Activated gamma-delta T cell treated with Interleukin-2 at 50 U/mL for 16 hours (primary cell): ENCODE results near the gene DNAI7.

Experiments used
- DNase-seq: peaks from one replicate; pipeline ENCODE4 v3.0.0-alpha.2; 2020

DNAI7 gene

DNA sequence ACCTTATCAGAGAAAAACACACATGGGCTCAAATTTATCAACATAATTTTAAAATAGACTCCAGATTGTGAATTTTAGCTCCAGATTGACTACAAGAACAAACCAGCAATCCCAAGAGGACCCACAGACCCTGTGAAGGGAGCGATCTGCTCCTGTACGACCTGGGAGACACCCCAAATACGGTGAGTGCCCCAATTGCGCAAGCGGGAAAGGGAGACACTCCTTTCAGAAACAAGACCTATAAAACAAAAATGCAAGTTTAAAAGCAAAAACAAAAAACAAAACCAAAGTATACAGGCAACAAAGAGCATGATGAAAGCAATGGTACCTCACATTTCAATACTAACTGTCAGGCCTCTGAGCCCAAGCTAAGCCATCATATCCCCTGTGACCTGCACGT lies 32.1 kb downstream of the DNAI7 start:
- DNase-seq = no peak

DNA sequence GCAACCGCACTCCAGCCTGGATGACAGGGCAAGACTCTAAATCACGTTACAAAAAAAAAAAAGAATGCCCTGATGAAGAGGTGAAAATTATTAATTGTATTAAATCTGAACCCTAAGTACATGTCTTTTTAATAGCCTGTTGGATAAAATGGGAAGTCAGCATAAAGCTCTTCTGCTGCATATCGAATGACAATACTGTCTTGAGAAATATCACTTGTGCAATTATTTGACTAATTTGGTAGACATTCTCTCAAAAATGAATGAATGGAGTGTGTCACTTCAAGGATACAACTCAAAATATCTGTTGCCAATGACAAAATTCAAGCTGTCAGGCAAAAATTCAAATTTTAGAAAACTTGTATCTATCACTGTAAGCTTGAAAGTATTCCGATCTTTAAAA lies 38.9 kb downstream of the DNAI7 start:
- DNase-seq = no peak

DNA sequence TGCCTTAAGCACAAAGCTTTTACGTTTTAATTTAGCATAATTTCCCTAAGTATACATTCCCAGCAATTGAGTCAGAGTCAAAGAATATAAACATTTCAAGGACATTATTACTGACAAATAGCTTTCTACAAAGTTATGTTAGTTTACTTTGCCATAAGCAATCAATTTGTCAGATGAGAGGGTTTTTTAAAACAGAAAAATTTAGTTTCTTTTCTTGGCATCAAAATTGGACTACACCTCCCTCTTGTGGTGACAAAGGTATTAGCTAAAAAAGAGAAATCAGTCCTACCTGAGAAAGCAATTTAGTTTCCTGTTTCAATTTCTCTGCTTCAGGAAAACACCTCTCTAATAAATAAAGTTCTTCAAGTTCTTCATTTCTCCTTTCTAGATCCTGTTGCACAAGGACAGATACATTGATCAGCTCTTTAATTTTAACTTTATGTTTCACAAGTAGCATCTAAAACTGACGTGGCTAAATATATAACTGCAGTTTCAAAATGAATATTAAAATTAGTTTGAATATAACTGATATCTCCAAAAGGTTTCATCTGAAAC lies 39.9 kb downstream of the DNAI7 start:
- DNase-seq = no peak

DNA sequence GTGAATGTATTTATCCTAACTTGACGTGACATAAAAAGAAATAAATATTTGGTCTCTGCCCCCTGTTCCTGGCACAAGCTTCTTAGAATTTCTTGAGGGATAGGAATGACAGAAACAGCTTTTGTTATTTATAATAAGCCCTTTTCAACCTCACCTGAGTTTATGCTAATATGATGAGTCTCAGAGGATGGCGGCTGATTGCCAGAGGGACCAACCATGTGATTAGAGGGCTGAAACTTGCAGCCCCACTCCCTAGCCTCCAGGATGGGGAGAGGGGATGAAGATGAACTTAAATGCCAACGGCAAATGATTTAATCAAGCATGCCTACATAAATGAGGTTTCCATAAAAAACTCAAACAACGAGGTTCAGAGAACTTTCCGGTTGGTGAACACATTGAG lies 42.9 kb downstream of the DNAI7 start:
- DNase-seq = no peak

DNA sequence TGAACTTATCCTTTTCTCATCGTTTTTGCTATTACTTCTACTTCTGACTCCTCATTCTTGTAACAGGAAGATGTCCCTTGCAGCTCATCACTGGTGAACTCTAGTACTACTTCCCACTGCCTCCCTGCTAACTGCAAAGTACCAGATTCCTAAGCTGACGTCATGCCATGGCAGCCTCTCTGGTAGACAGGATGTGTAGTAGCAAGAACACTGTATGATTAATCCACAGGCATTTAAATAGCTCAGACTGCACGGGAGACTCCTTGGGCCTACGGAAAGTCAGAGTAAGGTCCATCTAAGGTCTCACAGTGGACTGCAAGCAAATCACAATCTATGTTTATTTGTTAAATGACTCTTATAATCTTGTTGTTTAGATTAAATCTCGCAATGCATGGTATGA lies 43.5 kb downstream of the DNAI7 start:
- no peak for DNase-seq

DNA sequence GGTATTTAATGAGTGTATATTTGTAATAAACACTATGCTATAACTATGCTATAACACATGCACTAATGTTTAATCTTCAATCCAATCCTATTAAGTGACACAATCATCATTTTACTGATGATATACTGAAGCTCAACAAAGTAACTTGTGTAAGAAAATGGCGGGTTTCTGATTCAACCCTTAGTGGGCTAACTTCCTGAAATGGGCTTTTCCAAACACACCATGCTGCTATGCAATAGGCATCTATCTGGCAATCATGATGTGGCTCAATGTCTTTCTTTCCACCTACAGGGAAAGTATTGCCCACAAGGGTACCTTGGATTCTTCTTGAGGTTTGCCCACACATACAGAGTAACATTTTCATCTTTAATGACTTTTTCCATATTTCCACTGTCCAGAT lies 48.3 kb downstream of the DNAI7 start:
- no peak for DNase-seq

DNA sequence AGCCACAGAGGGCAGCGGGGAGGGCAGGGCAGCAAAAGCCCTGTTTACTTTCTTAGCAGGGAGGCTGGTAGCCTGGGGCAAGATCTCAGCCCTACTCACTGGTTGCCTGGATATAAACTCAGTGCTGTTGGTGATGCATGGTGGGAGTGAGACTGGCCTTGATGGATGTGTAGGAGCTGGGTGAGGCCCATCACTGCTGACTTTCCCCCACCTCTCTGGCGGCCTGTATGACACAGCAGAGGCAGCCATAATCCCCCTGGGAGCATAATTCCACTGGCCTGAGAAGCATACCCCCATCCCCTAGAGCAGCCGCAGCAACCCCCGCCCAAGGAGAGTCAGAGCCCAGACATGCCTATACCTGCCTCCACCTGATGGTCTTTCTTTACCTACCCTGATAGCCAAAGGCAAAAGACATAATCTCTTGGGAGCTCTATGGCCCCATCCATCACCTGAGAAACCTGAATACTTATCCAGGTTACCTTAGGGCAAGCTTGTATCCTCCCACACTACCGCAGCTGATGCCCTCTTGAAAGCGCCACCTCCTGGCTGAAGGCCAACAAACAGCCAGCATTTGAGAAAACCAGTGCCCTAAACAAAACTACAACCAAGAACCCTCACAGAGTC lies 59.3 kb downstream of the DNAI7 start:
- no peak for DNase-seq

DNA sequence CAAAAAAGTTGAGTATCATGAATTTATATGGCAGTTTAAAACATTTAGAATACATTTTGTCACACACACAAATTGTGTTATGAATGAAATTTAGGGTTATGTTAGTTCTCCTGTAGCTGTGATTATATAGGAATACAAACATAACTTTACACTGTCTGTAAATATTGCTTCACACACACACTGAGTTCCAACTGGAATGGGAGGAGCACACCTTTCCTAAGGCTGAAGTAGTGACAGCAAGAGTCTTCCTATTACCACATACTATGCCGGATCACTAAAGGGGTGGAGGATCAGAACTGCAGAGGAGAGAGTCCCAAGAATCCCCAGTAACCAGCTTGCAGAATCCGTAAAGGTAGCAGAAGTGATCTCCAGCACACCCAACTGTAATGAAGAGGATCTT lies 63.7 kb downstream of the DNAI7 start:
- no peak for DNase-seq

DNA sequence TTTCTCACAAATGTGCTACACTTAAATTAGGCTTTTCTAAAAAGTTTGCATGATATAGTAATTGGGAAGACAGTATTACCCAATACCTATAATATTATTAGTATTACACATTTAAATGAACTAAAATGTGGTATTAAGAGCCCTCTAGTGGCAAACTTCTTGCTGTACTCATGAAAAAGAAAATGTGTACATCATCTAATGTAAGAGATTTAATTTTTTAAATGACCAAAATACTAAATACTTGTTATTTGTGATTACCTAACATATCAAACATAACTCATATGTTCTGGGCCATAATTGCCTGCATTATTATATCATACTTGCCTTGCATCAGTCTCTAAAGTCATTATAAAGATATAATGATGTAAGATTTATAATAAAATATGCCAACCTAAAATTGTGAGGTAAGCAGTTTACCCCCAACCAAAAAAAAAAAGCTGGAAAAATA lies 64.2 kb downstream of the DNAI7 start:
- no peak for DNase-seq

DNA sequence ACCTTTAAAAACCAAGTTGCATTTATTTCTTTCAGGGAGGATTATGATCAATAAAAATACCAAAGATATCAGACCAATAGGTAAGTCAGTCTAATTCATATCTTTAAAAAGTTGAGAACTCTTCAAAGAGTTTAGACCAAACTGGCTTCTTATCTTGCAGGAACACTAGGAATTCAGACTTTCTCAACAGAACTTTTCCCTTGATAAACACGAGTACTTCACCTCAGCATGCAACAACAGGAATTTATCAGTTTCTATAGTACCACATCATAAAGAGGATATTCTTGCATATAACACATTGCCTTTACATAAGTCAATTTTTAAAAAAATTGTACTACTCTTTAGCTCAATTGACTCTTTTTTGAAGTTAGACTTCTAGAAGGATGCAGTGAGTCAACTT lies 68.2 kb downstream of the DNAI7 start:
- no peak for DNase-seq

DNA sequence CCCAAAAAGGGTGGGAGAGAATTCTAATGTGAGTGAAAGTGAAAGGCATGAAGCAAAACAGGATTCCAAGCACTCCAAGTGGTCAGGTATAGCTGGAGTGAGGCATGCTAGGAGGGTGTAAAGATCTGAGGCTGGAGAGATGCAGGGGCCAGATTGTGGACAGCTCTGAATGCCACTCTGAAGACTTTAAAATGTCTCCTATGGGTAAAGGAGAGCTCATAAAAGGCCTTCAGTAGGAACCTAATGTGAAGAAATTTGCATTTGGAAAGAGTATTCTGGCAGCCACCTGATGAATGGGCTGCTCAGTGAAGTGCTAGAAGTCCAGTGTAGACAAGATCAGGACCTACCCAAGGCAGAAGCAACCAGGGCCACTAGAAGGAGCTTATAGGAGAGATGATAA lies 68.9 kb downstream of the DNAI7 start:
- DNase-seq = no peak

DNA sequence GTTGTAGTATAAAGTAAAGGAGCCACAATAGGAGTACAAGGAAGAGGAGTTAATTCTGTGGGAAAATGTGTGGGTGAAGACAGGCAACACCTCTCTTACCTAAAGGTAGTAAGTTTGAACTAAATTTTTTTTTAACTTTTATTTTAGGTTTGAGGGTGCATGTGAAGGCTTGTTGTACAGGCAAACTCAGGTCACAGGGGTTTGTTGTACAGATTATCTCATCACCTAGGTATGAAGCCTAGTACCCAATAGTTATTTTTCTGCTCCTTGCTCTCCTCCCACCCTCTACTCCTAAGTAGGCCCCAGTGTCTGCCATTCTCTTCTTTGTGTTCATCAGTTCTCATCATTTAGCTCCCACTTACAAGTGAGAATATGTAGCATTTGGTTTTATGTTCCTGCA lies 70.5 kb downstream of the DNAI7 start:
- DNase-seq = no peak

DNA sequence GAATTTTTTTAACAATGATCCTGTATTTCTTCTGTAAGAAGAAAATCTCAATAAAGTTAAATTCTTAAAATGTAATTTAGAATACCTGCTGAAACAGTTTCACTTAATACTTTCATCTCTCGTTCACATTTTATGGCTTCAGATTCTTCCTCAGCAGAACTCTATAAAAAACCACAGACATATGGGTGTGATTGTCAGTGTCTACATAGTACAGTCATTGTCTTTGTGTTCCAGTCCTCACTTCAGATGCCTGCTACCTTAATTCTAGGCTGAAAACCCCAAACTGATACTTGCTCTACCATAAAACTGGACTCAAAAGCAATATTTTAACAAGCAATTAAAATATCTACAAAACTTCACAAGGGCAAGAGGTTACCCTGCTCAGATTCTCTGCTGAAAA lies 71.8 kb downstream of the DNAI7 start:
- DNase-seq = no peak

DNA sequence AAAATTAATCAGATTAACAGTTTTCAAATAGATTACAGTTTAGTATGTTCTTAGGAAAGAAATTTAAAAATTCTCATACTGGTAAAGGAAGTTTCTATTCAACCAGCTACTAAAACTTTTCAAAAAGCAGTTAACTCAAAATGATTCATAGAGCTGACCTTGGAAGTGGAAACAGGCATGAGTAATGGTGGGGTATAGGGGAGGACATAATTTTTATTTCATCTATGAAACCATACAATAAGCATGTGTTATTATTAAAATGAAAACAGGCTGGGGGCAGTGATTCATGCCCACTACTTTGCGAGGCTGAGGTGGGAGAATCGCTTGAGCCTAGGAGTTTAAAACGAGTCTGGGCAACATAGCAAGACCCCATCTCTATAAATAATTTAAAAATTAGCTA lies 73.0 kb downstream of the DNAI7 start:
- no peak for DNase-seq

DNA sequence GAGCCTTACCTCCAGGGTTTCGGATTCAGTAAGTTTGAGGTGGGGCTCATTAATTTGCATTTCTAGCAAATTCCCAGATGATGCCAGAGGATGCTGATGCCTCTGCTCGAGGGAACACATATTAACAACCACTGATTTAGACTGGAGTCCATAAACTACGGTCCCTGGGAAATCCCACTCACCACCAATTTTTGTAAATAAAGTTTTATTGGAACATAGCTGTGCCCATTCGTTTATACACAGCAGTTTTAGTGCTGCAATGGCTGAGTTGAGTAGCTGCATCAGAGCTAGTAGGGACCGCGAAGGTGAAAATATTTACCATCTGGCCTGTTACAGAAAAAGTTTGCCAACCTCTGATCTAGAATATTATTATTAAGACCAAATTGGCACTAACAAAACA lies 73.8 kb downstream of the DNAI7 start:
- DNase-seq = no peak

DNA sequence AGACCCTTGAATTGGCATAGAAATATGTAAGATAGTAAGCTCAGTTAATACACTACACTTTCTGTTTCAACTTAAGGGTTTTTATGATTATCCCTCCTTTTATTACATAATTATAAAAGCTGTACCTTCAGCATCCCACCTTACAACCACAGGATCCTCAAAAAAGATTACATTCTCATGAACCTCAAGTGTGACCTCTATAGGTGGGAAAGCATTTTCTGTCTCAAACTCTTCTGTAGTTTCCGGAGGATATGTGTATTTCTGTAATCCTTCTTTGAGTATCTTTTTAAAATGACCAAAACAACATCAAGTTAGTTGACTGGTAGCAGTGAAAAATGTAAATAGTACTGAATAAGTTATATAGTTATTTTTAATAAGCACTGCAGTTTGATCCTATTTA lies 75.9 kb downstream of the DNAI7 start:
- DNase-seq = no peak

DNA sequence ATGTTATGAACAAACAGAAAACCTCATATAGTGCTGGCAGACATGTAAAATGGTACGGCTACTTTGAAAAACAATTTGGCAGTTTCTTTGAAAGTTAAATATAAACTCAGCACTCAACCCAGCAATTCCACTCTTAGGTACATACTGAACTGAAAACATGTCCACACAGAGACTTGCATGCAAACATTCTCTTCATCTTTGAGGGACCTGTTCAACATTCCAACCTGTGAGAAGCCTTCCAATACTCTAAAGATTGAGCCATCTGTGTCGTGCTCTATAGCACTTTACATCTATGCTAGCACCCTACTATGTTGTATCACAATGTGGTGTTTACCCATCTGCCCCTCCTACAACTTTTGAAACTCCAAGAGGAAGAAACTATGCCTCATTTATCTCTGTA lies 79.3 kb downstream of the DNAI7 start:
- no peak for DNase-seq

DNA sequence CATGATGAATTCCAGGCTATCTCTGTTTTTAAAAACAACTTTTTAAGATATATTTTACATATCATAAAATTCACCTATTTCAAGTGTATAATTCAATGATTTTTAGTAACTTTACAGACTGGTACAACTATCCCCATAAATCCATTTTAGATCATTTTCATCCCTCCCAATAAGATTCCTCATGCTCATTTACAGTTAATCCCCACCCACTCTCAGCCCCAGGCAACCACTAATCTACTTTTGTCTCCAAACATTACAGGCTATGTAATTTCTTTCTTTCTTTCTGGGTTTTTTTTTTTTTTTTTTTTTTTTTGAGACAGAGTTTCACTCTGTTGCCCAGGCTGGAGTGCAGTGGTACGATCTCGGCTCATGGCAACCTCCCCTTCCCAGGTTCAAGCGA lies 81.3 kb downstream of the DNAI7 start:
- no peak for DNase-seq

DNA sequence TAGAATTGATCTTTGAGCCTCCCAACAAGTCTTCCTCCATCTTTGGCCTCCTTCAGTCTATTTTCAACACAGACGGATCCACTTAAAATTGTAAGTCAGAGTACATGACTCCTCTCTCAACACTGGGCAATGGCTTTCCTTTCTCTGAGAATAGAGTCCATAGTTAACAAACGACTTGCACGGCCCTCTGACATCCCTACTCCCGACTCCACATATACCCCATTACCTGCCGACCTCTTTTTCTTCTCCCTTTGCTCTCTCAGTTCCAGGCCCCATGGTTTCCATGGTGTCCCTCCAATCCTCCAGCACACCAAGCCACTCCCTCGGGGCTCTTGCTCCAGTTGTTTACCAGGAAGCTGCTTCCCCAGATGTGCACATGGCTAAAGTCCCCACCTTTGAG lies 84.7 kb downstream of the DNAI7 start:
- no peak for DNase-seq

DNA sequence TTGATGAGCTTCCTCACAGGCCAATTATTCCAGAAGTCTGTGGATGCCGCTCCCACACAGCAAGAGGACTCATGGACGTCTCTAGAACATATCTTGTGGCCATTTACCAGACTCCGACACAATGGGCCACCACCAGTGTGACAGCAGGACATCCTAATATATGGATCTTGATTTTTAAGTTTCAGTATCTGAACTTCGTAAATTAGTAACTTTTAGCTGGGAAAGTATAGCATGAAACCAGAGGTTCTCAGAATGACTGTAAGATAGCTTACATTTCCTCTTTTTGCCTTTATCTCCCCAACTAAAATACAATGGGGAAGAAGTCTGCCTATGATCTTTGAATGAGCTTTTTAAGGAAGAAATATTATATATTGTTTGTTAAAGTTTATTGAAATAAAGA lies 87.0 kb downstream of the DNAI7 start:
- no peak for DNase-seq

DNA sequence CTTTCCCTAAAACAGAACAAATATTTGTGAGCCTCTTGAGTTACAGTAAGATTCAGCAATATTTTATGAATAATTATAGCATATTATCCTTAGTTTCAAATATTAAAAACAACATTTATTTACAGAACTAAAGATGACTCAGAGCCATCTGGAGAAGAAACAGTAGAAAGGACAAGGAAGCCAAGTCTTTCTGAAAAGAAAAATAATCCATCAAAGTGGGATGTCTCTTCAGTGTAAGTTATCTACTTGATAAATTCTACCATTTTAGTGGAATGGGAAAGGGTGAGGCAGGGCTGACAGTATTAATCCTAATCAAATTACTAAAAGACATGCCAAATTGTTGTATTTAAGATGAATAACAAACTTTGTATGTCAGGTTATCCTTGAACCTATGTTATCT lies 88.1 kb downstream of the DNAI7 start:
- DNase-seq = no peak

DNA sequence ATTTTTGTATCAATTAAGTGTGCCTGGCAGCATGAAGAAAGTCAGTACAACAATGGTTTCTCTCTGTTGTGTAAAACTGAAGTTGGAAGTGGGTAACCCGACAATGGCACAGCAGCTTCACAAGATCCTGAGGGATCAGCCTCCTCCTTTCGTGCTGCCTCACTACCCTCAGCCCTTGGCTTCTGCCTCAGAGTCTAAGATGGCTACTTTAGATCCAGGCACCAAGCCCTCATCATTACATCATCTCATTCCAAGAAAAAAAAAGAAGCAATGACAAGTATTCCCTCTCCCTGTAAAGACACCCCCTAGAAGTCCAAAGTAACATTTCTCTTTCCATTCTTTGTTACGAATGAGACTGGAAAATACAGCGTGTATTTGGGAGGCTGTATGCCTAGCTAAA lies 92.6 kb downstream of the DNAI7 start:
- DNase-seq = no peak

DNA sequence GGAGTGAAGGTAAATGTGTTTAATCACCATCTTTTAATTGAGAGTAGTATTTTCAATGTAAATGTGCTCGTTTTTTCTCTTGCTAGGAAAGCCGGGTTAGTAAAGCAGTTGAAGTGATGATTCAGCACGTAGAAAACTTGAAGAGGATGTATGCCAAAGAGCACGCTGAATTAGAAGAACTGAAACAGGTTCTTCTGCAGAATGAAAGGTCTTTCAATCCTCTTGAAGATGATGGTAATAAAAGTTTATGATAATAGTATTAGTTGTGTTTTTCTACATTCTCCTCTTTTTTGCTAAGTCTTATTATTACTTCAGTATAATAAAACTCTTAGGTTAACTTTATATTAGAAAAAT lies 93.9 kb downstream of the DNAI7 start:
- no peak for DNase-seq

DNA sequence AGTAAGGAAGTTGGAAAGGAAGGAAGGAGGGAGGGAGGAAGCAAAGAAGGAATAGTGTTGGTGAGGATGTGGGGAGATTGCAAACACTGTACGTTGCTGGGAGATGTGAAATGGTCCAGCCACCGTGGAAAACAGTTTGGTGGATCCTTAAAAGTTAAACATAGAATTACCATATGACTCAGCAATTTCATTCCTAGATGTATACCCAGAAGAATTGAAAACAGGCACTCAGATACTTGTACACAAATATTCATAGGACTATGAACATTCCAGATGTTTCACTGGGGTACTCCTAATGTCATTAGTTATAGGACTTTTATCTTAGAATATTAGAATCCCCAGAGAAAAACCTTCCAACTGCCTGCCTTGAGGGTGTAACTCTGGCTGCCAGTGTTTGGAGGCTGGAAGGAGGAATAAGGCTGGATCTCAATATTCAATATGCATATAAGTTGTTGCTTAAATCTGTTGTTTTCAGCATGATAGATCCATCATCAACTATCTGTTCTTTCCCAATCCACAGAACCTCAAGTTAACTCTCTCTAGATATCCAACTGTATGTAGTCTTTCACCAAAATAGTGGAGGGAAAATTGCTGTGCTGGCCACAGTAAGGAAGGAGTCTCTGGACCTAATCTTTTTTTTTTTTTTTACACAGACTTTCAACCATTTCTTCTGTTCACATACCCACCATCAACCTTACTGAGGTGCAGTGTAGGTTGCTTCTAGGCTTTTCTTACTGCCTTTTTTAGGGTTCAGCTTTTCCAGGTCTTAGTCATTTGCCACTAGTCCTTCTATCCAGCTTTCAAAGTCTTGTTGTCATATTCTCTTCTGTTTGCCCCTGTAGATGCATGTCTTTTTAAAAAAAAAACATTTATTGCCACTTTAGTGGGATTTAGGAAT lies 94.5 kb downstream of the DNAI7 start:
- DNase-seq = no peak

DNA sequence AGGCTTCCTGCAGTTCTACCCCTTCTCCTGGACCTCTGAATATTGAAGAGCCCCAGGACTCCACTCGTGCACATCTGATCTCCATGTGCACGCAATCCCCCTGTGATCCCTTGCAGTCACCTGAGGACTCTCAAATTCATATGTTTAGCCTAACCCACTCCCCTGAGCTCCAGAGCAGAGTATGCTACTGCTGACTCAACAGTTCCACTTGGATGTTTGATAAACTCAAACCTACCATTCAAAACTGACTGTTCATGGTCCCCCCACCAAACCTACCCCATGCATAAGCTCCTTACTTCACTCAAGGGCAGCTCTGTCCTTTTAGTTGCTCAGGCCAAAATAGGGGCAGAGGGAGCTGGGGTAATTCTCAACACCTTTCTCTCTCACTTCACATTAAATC lies 96.0 kb downstream of the DNAI7 start:
- no peak for DNase-seq
